DMS114 treated with DMSO at 0.1 percent for 48 hours (cell line): Measurements from ENCODE around the gene MEF2A.

Experiments
- DNase-seq: peaks from one replicate; lab custom pipeline; 2025; ENCODE audit not compliant: unreplicated experiment; lab: John Stamatoyannopoulos, UW

Gene MEF2A

GRCh38 chr15:99604865-99605264, 39.1 kb downstream of the MEF2A start:
- DNase-seq, result no peak

DNA sequence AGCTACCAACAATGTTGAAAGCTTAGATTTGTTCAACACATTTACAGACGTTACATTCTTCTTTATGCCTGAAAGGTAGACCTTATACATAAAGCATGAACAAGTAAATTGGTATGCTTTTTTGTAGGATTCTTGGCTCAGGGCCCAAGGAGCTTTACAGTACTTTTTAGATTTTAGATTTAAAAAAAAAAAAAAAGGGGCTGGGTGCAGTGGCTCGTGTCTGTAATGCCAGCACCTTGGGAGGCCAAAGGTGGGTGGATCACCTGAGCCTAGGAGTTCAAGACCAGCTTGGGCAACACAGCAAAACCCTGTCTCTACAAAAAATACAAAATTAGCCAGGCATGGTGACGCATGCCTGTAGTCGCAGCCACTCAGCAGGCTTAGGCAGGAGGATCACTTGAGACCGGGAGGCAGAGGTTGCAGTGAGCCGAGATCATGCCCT, 39.7 kb downstream of the MEF2A start:
- DNase-seq, result no peak

DNA sequence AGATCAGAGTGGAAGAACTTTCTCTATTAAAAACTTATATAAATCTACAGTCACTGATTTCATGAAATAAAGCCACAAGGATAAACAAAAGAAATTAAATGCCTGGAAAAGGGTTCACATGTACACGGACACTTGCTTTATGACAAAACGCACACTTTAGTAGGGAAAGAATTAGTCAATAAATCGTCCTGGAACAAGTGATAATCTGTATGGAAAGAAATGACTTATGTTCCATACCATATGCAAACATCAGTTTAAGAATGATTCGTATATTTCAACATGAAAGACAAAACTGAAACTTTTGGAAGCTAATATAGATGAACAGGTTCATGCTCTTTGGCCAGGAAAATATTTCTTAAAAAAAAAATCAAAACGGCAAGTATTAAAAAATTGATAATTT, 40.2 kb downstream of the MEF2A start:
- DNase-seq, result no peak

DNA sequence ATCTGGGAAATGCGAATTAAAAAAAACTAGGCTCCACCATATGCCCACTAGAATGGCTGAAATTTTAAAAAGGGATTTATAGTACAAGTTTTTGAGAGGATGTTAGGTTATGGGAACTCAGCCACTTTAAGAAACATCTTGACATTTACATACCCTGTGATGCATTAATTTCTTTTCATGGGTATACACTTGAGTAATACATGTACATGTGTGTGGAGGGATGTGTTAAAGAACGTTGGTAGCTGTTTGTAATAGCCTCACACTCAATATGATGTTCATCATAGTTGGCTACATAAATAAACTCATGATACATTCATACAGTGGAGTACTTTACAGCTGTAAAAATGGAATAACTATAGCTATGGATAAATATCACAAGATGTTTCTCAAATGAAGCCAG, 40.9 kb downstream of the MEF2A start:
- no peak for DNase-seq

- DNase-seq, result no peak
These were observed 47.7 kb downstream of the MEF2A start for GRCh38 chr15:99613481-99613880.

DNA sequence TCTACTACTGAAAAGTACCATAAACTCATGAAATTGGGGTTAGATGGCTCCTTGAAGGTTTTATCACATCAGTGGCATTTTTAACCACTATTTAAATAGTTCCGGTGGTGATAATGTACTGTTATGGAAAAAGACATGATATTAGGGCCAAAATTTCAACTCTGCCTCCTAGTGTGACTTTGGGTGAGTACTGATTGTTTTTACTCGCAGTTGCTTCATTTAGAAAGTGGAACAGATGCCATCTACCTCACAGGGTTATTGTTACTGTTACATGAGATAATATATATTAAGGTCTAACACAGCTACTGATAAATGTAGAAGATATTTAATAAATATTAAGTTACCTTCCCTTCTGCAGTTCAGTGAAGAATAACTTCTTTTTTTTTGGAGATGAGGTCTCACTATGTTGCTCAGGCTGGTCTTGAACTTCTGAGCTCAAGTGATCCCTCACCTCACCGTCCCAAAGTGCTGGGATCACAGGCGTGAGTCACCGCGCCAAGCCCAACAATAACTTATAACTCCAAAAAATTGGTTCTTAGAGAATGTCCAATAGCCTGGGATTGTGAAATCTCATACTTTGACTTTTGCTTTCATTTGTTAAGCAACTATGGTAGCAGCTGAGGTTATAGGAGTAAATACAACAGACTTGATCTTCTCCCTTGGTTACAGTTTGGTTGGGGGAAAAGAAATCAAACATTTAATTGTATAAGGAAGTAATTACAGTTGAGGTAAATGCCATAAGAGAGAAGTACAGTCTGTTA, 48.3 kb downstream of the MEF2A start:
- DNase-seq, result no peak

DNA sequence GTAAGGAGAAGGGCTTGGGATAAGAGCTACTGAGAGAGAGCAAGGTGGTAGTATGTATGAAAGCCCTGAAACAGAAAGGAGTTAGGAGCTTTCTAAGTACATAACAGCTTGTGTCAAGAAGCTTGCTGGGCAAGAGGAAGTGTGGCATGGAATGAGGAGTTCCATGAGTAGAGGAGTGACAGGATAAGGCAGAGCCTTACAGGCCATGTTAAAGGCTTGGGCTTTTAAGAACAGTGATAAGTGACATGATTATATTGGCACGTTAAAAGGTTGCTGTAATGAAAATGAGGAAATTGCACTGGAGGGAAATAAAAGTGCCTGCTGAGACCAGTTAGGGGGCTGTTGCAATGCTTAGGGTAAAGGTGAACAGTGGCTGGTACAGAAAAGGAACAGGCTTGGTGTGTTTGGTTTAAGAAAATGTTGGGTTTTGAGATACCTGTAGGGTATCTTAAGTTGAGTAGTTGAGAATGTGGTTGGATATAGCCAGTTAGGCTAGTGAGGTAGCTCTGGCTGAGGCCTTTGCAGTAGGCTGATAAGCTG, 49.0 kb downstream of the MEF2A start:
- no peak for DNase-seq

- DNase-seq, result no peak
These were observed 49.7 kb downstream of the MEF2A start for GRCh38 chr15:99615460-99615859.

DNA sequence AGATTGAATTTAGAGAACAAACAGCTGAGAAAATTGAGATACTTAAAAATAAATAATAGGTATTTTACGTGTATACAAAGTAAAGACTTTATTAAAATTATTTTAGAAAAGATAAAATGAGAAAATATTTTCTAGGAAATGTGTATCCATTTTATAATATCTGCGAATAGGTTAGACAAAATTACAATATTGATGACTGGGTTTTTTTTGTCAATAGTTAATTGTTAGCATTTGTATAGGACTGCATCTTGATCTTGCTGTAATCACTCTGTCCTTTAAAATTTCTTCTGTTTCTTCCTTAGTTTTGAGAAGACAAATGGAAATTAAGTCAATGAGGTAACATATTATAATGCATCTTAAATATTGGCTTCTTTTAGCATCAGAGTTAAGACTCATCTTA, 50.3 kb downstream of the MEF2A start:
- DNase-seq, result no peak

GRCh38 chr15:99616773-99617342, 51.1 kb downstream of the MEF2A start:
- no peak for DNase-seq

DNA sequence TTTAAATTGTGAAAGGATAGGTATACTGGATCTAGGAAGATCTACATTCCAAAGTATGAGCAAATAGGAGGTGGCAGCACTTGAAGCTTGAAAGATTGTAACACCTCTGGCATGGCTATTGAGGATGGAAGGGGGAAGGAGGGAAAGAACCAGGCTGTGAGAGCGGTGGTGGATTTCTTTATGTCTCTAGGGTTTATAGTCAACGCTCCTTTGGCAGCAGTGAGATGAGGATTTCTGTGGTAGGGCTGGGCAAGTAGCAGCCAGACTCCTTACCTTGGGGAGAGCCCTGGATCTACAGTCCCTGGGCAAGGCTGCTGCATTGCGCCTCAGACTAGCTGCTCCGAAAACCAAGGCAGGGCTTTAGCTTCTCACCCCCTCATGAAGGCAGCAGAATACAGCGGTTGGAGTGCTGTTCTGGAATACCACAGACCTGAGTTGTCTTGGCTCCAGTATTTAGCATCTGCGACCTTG, 53.2 kb downstream of the MEF2A start:
- DNase-seq, result no peak

DNA sequence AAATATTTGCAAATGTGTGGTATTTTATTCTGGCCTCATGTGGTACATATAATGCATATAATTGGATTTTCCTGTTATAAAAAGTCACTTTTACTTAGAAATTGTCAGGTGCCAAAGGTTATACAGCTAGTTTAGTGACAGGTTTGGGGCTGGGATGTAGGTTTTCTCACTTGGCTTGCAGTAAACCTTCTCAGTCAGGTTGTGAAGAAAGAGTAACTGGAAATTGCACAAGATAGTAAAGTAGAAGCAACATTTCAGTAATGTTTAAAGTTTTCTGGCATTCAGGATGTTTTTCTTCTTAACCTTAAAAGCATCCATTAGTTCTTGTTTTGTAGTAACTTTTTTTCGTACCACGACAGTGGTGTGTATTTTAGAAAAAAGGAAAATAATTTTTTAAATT, 53.9 kb downstream of the MEF2A start:
- no peak for DNase-seq

DNA sequence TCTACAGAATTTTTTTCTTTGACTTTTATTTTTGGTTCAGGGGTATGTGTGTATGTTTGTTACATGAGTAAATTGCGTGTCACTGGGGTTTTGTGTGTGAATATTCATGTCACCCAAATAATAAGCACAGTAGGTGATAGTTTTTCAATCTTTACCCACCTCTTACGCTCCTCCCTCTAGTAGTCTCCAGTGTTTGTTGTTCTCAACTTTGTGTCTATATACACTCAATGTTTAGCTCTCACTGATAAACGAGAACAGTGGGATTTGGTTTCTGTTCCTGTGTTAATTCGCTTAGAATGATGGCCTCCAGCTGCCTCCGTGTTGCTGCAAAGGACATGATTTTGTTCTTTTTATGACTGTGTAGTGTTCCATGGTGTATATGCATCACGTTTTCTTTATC, 54.4 kb downstream of the MEF2A start:
- DNase-seq, result no peak

DNA sequence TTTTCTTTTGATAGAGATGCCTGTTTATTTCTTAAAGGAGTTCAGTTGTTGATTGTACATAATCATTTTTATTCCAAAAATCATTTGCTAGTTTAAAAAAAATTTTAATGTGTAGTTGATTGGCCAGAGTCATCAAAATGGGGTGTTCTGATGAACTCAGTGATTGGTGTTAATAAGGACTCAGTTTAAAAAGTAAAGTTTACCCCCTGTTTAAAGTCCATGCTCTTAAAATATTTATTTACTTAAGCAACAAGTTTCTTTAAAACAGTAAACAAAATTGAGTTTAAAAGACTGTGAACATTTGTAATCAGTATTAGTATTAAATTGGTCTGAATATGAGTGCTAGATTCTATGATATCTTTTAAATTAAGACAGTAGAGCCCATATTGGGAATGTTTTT, 56.0 kb downstream of the MEF2A start:
- no peak for DNase-seq

GRCh38 chr15:99628374-99629001, 62.7 kb downstream of the MEF2A start:
- DNase-seq, result no peak

DNA sequence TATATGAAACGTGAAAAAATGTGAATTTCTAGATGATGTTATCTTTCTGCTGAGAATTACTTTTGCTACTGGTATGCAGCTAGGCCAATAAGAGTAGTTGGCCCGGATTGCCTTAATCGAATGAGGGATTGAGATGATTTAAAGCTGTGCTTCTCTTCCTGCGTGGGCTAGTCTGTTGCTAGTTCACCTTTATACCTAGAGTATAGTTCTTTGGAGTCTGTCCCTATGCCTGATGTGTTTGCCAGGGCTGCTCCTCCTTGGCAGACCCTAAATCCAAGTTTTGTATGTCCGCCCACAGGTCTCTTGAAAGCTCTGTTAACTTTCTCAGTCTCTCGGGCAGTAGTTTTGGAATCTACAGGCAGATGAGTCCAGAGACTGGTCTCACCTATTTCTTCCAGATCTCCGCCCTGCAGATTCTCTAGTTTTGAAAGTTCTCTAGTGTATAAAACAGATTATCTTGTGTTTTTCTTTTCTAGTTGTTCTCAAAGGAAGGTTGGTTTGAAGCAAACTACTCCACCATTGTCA, 64.9 kb downstream of the MEF2A start:
- no peak for DNase-seq

DNA sequence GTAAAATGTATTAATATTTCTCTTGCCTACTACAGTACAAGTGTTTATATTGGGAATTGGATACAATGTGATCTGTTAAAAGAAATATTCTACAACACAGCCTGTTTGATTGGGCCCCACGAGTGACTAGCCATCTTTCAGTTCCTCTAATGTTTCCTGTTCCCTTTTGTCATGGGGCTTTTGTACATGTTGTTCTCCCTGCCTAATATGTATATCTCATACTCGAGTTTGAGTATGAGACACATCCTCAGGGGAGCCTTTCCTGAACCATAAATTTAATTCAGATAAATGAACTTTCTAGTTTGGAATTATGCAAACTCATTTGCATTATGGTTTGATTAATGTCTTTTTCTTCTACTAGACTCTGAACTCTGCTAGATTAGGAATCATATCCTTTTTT, 65.5 kb downstream of the MEF2A start:
- DNase-seq, result no peak

- DNase-seq, result no peak
These were observed 66.7 kb downstream of the MEF2A start for GRCh38 chr15:99632521-99632920.

- DNase-seq, result no peak
These were observed 67.9 kb downstream of the MEF2A start for GRCh38 chr15:99633655-99634054.

- DNase-seq, result no peak
These were observed 68.8 kb downstream of the MEF2A start for GRCh38 chr15:99634576-99634975.

DNA sequence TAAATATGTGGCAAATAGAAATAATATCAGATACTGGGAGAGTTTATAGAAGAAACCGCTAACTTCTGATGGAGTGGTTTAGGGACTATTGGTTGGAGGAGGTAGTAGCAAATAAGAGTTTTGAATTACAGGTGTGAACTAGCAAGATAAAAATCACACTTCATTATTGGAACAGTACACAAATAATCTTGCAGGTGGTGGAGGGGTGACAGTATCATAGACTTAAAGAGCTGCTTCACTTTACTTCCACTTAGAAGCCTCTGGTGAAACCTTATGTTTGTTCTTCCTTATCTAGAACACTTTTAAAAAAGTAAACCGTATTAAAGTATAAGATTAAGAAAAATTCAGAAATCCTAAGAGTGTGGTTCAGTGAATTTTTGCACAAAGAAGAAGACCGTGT, 69.4 kb downstream of the MEF2A start:
- DNase-seq, result no peak

DNA sequence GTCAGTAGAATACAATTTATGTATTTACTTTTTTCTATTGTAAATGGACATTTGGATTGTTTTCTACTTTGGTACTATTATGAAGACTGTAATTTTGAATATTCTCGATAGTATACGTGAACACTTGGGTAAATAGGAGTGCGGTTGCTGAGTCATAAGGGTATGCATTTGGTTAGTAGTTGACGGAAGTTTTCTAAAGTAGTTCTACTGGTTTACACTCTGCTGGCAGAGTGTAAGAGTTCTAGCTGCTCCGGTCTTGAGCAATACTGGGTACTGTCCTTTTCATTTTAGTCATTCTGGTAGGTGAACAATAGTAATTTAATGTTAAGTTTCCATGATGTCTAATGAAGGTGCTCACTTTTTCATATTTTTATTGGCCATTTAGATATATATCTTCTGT, 70.0 kb downstream of the MEF2A start:
- no peak for DNase-seq
